ENCODE data around the gene KLHL22. TPM values are rescaled to one million over a fixed set of nuclear protein-coding genes. Genes with fewer than 3 reads are reported as not detected.

Gene KLHL22
- total RNA-seq, 1 donor from 2014 or later, result 14.9 TPM

DNA sequence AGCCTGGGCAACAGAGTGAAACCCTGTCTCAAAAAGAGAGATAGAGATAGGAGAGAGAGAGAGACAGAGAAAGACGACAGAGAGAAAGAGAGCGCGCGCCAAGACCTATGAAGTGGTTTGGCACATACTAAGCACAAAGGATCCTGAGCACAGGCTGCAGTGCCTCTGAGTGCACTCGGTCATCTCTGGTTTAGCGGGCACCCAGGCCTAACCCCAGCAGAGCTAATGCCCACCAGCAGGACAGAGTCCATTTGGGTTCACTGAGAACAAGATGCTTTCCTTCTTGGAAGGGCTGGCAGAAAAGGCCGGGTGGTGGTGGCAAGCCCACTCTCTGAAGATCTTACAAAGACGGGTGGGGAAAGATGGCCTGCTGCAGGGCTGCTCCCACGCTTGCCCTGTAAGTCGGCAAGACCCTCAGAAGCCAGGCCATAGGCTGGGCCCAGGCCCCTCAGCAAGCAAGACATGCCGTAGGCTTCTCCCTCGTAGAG, 61.3 kb downstream of the KLHL22 start:
- DNase-seq (ENCODE audit: low read depth in 2 of 2), result no peak

DNA sequence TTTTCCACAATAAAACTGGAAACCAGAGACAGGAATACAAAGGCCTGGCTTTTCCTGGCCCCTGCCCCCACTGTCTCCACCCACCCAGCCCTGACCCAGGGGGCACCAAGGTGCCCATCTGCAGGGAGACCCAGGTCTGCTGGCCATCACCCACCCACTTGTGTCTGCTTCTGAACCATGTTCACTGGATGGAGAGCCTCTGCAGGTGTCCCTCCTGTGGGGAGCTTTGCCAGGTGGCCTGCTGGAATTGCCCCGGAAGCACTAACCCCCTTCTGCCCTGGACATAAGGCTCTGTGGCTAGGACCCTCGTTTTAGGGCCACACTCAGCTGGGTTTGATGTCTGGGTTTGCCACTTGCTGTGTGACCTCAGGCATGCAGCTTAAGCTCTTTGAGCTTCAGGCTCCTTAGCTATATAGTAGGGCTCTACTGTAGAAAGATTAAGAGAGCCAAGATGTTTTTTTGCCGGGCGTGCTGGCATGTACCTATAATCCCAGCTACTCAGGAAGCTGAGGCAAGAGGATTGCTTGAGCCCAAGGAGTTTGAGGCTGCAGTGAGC, 61.8 kb downstream of the KLHL22 start:
- no peak for DNase-seq (ENCODE audit: low read depth in 2 of 2)

DNA sequence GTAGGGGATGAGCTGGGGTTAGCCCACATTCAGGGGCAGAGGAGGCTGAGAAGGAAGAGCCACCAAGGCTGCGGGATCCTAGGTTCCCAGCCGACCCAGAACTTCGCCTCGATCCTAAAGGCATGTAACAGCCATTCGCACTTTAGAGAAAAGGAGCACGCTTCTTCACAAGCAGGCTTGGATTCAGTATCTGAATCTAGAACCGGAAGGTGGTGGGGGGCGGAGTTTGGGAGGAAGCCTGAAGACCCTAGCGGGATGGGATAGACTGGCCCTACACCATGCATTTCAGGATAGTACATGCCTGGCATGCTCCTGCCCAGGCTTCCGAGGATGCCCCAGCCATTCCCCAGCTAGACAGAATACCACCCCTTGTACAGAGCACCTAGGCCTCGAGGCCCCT, 62.4 kb downstream of the KLHL22 start:
- DNase-seq (ENCODE audit: low read depth in 2 of 2), result no peak

DNA sequence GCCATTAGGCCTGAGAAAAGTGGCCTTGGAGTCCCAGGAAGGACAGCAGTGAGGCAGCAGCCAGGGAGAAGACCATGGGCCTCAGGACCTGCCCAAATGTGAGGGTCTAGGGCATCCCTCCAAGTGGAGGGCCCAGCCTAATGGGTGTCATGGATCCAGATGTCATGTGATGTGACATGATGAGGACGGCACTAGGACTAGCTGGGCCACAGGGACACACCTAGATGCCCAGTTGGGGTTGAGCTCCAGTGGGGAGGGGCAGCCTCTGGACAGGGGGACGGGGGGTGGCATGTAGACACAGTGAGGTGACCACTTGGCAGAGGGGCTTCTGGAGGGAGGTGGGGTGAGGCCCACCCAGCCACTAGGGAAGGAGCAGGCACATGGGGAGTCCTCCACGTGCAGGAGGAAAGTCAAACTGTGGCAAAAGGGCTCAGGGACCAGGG, 63.3 kb downstream of the KLHL22 start:
- no peak for DNase-seq (ENCODE audit: low read depth in 2 of 2)

DNA sequence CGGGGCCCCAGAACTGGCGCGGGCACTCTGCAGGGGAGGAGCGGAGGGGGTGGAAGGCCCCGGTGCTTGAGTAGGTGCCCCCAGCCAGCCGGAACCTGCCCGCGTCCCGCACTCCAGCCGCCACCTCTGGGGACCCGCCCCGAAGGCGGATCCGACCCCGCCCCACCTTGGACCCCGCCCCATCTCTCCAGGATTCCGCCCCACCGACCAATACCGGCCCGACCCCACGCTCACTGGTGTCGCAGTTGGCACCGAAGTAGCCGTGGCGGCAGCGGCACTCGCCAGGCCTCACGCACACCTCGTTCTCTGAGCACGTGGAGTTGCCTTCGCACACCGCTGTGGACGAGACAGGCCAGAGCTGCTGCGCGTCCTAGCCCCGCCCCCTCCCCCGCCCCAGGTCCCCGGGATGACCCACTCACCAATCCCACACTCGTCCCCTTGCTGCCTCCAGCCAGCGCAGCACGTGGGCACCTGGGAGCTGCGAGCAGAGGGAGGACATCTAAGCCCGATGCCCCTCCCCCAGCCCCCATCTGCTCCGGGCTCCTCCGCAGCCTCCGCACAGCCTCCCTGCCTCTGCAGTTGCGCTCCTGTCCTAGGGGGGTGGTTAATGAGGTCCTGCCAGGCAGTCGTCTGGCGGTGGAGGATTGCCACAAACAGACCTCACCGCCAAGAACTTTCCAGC, 63.9 kb downstream of the KLHL22 start:
- no peak for DNase-seq (ENCODE audit: low read depth in 2 of 2)

DNA sequence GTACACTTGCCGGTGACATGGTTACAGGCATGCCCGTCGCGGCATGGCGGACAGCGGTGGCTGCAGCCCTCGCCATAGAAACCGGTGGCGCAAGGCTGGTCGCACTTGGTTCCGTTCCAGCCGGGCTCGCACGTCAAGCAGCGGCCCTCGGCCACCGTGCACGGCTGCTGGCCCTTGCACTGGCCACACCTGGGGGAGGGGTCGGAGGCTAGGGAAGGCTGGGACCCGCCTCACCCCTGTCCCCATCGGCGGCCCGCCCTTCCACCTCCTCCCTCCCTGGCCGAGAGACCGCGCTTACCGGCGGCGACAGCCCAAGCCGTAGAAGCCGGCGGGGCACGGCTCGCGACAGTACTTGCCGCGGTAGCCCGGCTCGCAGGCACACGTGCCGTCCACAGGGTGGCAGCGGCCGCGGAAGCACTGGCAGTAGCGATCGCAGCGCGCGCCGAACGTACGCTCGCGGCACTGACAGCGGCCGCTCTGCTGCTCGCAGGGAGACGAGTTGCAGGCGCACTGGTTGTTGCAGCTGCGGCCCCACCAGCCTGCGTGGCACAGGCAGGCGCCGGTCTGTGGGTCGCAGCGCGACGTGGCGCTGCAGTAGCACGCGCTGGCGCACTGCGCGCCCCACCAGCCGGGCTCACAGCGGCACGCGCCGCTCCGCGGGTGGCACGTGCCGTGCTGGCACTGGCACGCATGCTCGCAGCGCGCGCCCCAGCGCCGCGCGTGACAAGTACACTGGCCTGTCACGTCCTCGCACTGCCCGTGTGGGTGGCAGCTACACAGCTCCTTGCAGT, 64.7 kb downstream of the KLHL22 start:
- DNase-seq (ENCODE audit: low read depth in 2 of 2), result peak; percentile 39 to 72

DNA sequence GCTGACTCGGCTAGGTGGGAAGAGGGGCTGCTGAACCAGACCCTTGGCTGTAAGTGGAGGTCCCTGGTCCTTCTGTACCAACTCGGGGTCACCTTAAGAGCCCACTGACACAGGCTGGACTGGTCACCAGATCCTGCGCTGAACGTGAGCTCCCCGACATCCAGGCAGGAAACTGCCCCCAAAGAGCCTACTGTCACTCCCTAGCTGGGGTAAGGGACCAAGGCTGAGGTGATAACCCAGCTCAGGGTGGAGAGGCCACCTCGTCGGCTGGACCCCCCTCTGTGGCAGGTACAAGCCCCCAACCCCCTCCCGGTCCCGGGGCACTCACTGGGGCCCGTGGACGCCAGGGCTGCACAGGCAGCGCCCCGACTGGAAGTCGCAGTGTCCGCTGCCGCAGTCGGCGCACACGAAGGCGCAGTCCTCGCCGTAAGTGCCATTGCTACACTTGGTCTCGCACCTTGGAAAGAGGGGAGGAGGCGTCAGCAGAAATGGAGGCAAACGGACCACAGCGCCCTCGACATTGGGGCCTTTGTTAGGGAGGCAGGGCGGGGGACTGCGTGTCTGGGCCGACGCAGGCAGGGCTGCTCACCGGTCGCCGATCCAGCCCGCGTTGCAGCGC, 65.4 kb downstream of the KLHL22 start:
- DNase-seq (ENCODE audit: low read depth in 2 of 2), result no peak

DNA sequence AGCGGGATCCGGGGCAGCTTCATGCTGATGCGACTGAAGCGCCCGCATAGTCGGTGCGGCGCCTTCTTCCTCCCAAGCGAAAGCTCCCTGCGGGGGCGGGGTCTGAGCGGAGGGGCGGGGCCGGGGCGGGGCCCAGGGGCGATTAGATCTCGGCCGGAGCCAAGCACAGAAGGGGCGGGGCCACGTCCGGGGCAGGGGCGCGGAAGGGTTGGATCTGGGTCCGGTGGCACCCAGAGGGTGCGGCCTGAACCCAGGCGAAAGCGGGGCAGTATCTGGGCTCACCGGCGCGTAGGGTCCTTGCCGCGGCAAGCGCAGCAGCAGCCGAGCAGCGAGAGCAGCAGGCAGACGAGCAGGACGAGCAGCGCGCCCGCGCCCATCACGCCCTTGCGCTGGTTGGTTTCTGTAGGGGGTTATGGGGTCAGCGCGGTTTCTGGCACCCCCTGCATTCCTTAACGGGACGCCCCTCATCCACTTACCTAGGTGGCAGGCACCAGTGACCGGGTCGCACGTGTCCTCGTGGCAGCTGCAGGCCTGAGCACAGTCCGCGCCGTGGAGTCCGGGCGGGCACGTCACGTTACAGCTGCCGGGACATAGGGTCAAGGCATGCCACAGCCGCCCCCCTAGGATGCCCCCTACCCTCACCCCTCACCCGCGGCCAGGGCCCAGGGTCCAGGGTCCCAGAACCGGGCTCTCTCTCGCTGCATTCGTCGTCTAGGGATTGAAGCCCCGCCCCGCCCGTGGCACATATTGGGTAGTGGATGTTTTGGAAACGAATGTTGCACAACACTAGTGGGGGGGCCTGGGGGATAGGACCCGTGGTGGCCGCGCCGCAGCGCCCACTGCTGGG, 66.1 kb downstream of the KLHL22 start:
- no peak for DNase-seq (ENCODE audit: low read depth in 2 of 2)

DNA sequence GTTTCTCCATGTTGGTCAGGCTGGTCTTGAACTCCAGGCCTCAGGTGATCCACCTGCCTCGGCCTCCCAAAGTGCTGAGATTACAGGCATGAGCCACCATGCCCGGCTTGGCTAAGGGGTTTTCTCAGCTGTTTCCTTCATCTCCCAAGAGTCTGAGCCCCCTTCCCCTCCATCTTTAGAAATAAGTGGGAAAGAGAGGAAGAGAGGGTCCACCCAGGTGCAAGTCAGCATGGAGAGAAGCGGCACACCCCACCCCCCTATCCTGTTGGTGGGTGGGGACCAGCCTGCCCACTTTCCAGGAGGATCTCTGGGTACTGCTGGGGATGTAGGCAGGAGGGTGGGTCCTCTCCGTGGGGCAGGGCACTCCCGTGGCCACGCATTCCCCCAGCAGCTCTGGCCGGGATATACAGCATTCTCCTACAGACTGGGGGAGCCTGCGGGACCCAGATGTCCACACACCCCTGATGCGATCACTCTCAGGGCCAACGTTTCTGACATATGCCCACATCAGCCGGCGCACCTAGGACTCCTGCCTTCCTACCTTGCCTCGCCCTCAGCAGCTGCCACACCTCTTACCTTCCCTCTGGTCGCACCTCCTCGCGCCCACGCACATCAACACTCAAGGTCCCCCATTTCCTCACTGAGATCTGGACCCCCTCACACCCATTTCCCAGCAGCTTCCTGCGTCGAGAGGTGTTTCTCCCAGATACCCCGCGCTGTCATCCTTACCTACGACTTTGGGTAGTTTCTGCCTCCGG, 66.9 kb downstream of the KLHL22 start:
- DNase-seq (ENCODE audit: low read depth in 2 of 2), result no peak

DNA sequence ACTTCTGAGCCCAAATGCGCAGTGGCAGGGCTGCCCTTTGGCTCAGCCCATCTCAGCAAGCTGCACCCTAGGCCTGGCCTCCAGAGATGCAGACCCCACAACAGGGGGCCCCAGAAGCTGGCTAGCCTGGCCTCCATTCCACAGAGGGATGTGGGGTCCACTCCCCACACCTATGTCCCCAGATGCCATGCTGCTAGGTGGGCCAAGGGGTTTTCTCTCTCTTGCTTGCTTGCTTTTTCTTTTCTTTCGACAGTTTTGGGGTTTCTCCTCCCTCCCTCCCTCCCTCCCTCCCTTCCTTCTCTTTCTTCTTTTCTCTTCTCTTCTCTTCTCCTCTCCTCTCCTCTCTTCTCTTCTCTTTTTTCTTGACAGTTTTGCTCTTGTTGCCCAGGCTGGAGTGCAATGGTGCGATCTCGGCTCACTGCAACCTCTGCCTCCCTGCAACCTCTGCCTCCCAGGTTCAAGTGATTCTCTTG, 67.6 kb downstream of the KLHL22 start:
- no peak for DNase-seq (ENCODE audit: low read depth in 2 of 2)

DNA sequence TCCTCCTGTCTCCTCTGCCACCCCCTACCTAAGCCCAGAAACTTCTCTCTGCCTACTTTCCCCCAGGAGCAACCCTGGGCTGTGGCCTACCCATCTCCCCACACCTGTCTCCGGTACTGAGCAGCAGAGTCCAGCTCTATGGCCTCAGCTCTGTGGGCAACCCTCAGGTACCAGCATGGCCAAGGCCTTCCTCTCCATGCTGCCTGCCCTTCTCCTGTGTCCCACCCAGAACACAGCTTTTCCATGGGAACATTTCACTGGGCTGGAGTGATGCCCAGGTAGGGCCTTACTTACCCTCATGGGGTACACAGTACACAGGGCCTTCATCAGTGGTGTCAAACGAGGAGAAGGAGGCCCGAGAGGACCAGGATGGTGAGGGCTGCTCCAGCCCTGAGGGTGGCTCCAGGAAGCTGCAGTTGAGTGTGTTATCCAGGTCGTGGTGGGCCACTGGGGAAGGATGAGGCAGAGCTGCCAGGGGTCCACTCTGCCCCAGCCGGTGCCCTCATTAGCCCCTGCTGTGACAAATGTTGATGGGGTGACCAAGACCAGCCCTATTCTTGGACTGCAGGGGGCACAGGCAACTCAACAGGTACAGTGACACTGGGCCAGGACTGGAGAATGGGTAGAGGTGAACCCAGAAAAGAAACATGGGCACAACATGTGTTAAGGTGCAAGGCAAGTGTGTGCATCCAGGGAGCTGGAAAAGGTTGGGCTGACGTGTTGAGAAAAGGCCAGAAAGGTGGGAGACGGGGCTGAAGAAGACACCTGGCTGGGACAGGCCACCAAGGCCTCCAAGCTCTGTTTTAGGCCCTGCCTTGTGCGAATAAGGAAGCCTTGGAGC, 68.3 kb downstream of the KLHL22 start:
- no peak for DNase-seq (ENCODE audit: low read depth in 2 of 2)

DNA sequence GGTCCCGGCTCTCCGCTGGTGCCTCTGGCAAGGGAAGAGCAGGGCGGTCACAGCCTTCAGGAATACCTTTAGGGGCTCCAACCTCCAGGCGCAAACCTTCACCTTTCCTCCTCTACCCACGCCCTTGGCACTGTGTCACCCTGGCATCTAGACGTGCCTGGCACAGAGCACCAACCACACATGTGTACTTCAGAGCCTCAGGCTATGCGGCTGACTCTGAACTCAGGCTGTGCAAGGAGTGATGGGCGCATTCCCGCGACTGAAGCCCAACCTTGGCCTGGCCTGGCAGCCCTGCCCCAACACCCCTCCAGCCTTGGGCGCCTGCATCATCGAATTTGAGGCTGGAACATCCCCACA, 69.4 kb downstream of the KLHL22 start:
- DNase-seq (ENCODE audit: low read depth in 2 of 2), result no peak

DNA sequence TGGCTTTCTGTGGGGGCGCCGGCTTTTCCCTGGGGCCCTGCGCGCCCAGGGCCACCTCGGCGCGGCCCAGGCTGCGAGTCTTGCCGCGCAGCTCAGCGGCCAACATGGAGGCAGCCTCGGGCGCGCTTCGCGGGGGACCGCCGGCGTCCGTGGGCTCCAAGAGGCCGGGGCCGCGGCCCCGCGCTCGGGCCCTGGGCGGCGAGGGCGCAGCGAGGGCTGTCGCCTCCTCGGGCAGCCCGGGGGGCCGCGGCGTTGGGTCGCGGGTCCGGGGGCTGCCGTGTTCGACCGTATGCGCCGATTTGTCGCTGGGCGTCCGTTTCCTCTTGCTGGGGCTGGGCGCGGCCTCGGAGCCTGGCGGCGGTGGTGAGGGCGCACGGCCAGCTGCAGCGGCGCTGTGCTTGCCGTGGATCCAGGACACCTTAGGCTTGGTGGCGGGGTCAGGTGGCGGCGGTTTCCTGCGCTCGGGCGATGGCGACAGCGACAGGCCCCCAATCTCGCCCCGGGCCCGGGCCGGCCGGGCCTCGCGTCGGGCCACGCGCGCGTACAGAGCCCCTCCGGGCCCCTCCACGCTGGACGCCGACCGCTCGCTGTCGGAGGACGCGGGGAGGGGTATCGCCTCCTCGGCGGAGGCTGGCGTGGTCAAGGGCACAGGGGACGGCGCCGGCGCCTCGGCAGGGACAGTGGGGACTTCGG, 69.9 kb downstream of the KLHL22 start:
- no peak for DNase-seq (ENCODE audit: low read depth in 2 of 2)

DNA sequence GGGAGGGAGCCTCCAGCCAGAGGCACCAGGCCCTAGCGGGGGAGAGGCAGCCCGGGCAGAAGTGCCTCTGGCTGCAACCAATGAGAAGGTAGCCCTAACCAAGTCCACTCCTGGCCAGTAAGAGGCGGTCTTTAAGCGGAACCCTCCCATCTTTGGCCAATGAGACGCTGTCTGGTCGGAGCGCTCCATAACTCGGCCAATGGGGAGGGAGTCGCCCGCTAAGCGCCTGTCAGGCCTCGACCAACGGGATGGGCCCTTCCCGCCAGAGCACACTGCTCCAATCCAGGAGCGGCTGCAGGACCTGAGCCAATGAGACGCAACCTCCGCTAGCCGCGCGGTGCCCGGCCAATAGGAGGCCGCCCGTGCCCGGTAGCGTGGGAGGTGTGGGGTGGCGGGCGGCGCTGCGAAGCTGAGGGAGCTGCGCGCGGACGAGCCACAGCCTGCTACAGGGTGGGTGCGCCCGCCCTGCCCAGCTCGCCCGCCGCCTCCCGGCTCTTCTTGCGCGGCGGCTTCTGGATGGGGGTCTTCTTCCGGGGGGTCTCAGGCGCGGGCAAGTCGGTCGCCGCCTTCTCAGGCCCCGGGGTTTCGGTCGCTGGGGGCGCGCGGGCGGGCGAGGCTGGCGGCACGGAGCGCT, 70.5 kb downstream of the KLHL22 start:
- DNase-seq (ENCODE audit: low read depth in 2 of 2), result peak in 1 of 2 donors; percentile 29

DNA sequence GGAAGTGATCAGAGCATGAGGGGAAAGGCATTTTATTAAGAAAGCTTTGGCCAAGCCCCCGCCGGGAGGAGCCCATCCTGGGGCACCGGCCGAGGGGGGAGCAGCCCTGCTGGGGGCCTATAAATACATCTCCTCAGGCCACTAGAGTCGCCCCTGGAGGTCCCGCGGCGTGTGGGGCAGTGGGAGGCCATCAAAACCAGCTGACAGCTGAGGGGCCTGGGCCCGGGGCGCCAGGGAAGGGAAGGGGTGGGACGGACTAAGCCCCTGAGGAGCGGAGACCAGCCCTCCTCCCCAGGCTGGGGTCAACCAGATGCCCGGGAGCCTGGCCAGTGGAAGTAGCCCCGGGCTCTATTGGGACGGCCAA, 71.0 kb downstream of the KLHL22 start:
- no peak for DNase-seq (ENCODE audit: low read depth in 2 of 2)

DNA sequence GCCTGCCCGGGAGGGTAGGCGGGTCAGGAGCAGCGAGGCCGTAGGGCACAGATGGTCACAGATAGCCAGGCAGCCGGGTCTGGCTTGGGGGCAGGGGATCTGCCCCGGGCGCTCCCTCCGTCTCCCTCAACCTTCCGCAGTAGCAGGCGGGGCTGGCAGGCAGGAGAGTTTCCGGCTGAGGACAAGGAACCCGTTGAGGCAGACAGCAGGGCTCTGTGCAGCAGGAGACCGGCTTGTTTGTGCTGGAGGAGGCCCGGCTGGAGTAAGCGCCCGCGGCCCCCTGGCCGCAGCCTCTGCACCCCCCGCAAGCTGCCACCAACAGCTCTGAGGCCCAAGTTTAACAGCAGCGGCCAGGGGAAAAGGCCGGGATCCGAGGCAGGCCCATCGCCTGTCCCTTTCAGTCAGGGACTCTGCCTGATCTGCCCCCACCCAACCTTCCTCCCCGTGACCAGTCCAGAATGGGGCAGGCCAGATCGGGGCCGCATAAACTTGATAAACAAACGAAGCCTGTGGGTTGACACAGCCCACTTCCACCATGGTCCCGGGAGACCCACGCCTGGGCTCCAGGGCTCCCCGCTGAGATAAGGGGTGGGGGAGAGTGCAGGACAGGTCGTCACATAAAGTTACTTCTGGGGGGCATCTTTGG, 71.6 kb downstream of the KLHL22 start:
- DNase-seq (ENCODE audit: low read depth in 2 of 2), result no peak

DNA sequence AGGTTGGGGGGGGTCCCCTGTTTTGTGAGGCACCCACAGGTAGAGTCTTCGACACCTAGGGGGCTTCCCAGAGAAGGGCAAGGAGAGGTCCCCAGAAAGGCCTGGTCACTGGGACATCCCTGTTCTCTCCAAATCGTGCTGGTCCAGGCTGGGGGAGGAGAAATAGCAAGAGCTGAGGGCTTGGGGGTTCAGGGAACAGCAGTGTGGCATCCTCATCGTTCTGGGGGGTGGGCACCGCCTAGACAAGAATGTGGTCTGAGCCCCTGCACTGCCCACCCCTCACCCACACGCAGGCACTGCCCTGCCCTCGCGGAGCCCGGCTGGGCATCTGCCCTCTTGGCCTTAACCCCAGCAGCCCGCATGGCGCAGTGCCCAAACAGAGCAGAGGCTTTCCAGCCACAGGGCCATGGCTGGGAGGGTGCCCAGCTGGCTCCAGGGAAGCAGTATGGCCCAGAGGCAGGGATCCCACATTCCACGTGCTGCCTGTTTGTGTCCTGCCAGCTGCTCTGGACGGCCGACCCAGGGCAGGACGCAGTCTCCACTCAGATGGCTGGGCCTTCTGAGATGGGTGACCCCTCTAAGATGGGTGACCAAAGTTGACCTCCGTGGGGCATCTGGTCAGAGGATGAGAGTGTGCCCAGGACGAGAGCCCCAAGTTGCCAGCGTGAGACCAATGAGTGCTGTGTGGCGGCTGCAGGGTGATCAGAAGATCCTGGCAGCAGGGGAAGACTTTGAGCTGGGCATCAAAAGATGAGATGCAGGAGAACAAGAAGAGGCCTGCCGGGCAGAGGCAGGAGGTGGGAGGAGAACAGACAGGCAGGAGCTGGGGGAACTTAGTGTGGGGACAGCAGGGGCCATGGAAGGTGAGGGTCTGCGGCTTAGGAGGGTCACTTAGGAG, 72.3 kb downstream of the KLHL22 start:
- DNase-seq (ENCODE audit: low read depth in 2 of 2), result no peak

All from dermis microvascular lymphatic vessel endothelial cell (primary cell).